Ecto neural progenitor cell (in vitro differentiated cells): ENCODE data around the gene SLC26A8.
A peak's percentile ranks its signal among the peaks of the same experiment; 100 is the strongest.
"Not testable (repeated sequence)": the region's sequence is repeated elsewhere in the genome, so short reads cannot be mapped to it uniquely, and the experiment has no call there.

Source experiments
- DNase-seq: peaks from one replicate; pipeline ENCODE4 v3.0.0-alpha.2; 2018; ENCODE audit warnings: low spot score

SLC26A8 gene

DNA sequence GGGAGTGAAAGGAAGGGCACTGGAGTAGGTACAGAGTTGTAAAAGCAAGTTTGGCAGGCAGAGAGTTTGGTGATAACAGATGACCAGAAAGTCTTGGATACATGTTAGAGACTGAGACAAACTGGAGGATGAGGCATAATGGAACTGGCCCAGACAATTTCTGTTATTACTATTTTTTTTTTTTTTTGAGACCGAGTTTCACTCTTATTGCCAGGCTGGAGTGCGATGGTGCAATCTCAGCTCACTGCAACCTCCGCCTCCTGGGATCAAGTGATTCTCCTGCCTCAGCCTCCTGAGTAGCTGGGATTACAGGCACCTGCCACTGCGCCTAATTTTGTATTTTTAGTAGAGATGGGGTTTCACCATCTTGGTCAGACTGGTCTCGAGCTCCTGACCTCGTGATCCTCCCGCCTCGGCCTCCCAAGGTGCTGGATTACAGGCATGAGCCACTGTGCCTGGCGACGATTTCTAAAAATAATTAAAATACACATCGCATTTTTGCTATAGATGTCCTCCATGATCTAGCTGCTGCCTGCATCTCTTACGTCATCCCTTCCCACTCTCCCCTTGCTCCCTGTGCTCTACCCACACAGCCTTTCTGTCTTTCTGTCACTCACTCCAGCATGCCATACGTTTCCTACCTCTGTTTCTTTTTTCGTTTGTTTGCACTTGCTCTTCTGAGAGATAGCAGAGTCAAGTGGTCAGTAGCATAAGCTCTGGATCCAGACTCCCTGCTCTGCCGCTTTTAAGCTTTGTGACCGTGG lies 26.7 kb upstream of the SLC26A8 start:
- no peak for DNase-seq

- no peak for DNase-seq
Observed at GRCh38 chr6:36050305-36050704, 25.9 kb upstream of the SLC26A8 start.

GRCh38 chr6:36049582-36049981 lies 25.1 kb upstream of the SLC26A8 start:
- no peak for DNase-seq

- DNase-seq = no peak
Observed at GRCh38 chr6:36042618-36043260, 18.3 kb upstream of the SLC26A8 start.

DNA sequence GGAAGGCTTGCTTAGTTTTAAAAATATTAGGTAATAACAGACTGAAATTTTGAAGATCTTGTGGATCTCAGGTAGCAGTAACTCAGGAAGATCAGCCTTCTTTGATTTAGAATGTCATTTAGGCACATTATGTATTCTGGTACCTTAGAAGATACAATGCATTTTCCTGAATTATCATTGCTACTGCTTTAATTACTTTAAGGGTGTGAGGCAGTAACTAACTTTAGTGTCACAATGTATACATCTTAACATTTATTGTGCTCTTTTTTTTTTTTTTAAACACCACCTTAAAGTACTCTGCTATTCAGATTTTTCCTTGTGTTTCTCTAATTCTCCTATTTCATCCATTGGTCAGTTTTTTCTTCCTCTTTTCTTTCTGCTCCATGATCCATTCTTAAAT lies 16.5 kb upstream of the SLC26A8 start:
- no peak for DNase-seq

DNA sequence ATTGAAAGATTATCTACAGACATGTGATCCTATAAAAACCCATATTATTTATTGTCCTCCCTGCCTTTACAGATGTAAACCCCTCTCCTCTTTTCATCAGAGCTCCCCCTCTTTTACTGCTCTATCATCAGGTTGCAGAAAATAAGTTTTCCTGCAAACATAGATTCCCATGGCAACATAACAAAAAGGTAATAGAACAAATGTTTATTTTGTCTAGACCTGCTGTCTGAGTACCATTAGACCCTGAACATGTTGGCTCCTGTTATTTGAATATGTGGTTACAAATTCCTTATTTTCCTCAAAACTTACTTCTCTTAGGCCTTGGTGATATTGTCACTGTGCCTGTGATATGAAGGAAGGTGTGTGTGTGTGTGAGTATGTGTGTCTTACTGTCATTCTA lies 14.7 kb upstream of the SLC26A8 start:
- DNase-seq = no peak

GRCh38 chr6:36038120-36038876 lies 13.9 kb upstream of the SLC26A8 start:
- no peak for DNase-seq

DNA sequence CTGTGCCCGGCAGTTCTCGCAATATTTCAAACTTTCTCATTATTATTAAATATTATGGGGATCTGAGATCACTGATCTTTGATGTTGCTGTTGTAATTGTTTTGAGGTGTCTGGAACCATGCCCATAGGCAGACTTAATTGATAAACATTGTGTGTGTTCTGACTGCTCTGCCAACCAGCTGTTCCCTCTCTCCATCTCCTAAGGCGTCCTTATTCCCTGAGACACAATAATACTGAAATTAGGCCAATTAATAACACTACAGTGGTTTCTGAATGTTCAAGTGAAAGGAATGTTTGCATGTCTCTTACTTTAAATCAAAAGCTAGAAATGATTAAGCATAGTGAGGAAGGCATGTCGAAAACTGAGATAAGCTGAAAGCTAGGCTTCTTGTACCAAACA lies 10.8 kb upstream of the SLC26A8 start:
- DNase-seq = no peak

GRCh38 chr6:36034441-36034840 lies 10.0 kb upstream of the SLC26A8 start:
- no peak for DNase-seq

- DNase-seq = no peak
Observed at GRCh38 chr6:36033935-36034334, 9.5 kb upstream of the SLC26A8 start.

DNA sequence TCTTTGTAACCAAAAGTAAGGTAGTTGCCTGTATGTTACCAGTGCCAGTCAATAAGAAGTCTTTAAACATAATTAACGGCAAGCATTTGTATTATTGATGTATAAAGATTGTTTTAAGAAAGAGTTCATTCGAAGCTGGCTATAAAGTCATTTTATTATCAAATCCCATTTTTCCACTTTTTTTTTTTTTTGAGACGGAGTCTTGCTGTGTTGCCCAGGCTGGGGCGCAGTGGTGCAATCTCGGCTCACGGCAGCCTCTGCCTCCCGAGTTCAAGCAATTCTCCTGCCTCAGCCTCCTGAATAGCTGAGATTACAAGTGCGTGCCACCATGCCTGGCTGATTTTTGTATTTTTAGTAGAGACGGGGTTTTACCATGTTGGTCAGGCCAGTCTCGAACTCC lies 8.7 kb upstream of the SLC26A8 start:
- DNase-seq = not testable (repeated sequence)

DNA sequence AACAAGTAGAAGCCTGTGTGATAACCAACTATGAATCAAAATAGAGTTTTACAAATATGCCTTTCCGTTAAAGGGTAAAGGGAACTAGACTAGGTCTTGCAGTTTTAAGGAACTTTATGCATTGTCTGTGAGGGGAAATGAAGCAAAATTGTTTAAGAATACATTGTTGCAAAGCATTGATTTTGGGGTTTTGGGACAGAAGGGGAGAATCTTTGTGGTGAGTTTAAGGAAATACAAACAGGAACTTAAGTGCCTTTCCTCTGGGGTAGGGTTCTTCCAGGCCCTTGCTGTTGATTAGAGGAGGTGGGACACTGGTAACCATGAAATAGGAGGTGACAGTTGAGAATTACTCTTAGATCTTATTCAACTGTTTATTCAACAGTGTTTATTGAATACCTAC lies 7.8 kb upstream of the SLC26A8 start:
- no peak for DNase-seq

DNA sequence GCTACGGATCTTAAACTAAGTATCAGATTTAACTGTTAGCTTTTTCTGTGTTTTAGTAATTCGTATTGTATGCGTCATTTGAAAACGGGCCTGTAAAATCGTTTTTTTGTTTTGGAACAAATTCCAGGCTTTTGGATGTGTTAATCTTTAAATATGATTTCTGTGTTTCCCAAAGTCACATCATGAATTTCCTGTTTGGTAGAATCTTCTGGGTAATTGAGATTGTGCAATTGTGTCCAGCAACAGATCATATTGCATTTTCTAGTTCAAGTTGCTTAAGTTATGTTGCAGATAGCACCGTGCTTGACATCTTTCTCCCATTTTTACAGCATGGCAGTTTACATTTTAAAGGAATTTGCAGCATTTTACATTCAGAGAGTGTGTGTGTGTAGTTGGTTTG lies 5.0 kb upstream of the SLC26A8 start:
- no peak for DNase-seq

GRCh38 chr6:36028877-36029324 lies 4.5 kb upstream of the SLC26A8 start:
- DNase-seq = peak; percentile 53

GRCh38 chr6:36028088-36028876 lies 3.8 kb upstream of the SLC26A8 start:
- peak; percentile 71 for DNase-seq

DNA sequence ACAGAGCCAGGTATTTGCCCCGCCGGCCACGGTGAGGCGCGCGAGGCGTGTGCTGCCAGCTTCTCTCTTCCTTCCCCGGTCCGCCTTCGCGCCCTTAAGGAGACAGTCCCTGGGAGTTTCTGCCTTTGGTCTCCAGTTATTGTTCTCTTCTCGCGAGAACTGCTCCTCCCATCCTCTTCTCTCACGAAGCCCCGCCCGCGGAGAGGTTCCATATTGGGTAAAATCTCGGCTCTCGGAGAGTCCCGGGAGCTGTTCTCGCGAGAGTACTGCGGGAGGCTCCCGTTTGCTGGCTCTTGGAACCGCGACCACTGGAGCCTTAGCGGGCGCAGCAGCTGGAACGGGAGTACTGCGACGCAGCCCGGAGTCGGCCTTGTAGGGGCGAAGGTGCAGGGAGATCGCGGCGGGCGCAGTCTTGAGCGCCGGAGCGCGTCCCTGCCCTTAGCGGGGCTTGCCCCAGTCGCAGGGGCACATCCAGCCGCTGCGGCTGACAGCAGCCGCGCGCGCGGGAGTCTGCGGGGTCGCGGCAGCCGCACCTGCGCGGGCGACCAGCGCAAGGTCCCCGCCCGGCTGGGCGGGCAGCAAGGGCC lies 3.2 kb upstream of the SLC26A8 start, which contains the start of gene MAPK14:
TSS of gene MAPK14 (plus strand) at position 308 of the 587 bp plus-strand sequence. CDS start 350 bp downstream, outside the sequence.
- peak; percentile 99 for DNase-seq

- no peak for DNase-seq
Observed at GRCh38 chr6:36025932-36026327, 1.5 kb upstream of the SLC26A8 start.

GRCh38 chr6:36025260-36025931 lies 955 bp upstream of the SLC26A8 start:
- no peak for DNase-seq

- no peak for DNase-seq
Observed at GRCh38 chr6:36020154-36020553, 4.3 kb downstream of the SLC26A8 start.

GRCh38 chr6:36019167-36019566 lies 5.3 kb downstream of the SLC26A8 start:
- no peak for DNase-seq

DNA sequence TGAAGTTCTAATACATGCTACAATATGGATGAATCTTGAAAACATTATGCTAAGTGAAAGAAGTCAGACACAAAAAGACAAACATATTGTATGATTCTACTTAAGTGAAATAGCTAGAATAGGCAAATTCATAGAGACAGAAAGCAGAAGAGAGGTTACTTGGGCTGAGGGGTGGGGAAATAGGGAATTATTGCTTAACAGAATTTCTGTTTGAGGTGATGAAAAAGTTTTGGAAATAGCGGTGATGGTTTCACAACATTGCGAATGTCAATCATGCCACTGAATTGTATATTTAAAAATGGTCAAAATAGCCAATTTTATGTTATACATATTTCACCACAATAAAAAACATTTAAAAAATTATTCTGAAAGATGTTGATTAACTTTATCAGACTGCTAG lies 6.1 kb downstream of the SLC26A8 start:
- no peak for DNase-seq
